HEK293 (cell line): ENCODE measurements around the gene FADS3.
A peak's percentile ranks its signal among the peaks of the same experiment; 100 is the strongest.

Experiments used
- CTCF ChIA-PET: fragments of 350-600 bp; formaldehyde crosslinking; extraction: SDS; loops from one replicate; lab custom pipeline; 2021; ENCODE audit warnings: antibody characterized with exemption; lab: Yijun Ruan, JAX
- POLR2A ChIA-PET: fragments of 300-600 bp; formaldehyde crosslinking; extraction: SDS; loops from one replicate; lab custom pipeline; 2020; ENCODE audit warnings: antibody characterized with exemption, inconsistent platforms; lab: Yijun Ruan, JAX
- H3K27ac ChIP-seq: fragments of 200-500 bp; sonication (Bioruptor generic); 2 replicates; pipeline ENCODE4 v1.5.1; 2014; ENCODE audit warnings: low read depth, low read length, control low read depth, inconsistent platforms; ENCODE audit errors: extremely low read depth
- H3K36me3 ChIP-seq, 2 experiments: fragments of 200-500 bp in 1 of 2; sonication (Bioruptor generic) in 1 of 2; 1 replicate in 1 of 2; 2 replicates in 1 of 2; pipeline ENCODE4 v1.5.1; 2014 to 2017; ENCODE audit warnings: inconsistent platforms in 2 of 2, low read length in 2 of 2; ENCODE audit not compliant: control insufficient read depth in 2 of 2, insufficient read depth in 1 of 2
- H3K4me1 ChIP-seq: fragments of 200-500 bp; sonication (Bioruptor generic); 2 replicates; pipeline ENCODE4 v1.5.1; 2014; ENCODE audit warnings: mild to moderate bottlenecking, low read length, inconsistent platforms; ENCODE audit not compliant: control insufficient read depth, insufficient read depth
- H3K4me3 ChIP-seq: 2 replicates; pipeline ENCODE4 v1.5.1; 2011; ENCODE audit warnings: low read depth, mild to moderate bottlenecking, control low read depth, low read length, moderate library complexity
- H3K9me3 ChIP-seq: fragments of 200-500 bp; sonication (Bioruptor generic); 2 replicates; pipeline ENCODE4 v1.5.1; 2014; ENCODE audit warnings: low read depth, low read length, inconsistent platforms; ENCODE audit not compliant: control insufficient read depth, insufficient read depth
- CTCF ChIP-seq: fragments of 450-650 bp; formaldehyde crosslinking; IDR thresholded peaks from 2 replicates; pipeline ENCODE4 v1.5.1; 2016; ENCODE audit warnings: missing biosample characterization, missing genetic modification characterization
- ELK4 ChIP-seq: IDR thresholded peaks from 2 replicates; pipeline ENCODE4 v1.6.1; 2011; ENCODE audit warnings: mild to moderate bottlenecking, low read depth, low read length, borderline replicate concordance
- KLF16 ChIP-seq: fragments of 450-650 bp; formaldehyde crosslinking; IDR thresholded peaks from 2 replicates; pipeline ENCODE4 v1.5.1; 2017; ENCODE audit warnings: missing biosample characterization, missing genetic modification characterization
- MYNN ChIP-seq: fragments of 450-650 bp; formaldehyde crosslinking; IDR thresholded peaks from 2 replicates; pipeline ENCODE4 v1.5.1; 2016; ENCODE audit warnings: missing biosample characterization, missing genetic modification characterization, borderline replicate concordance
- SCRT2 ChIP-seq: fragments of 450-650 bp; formaldehyde crosslinking; IDR thresholded peaks from 2 replicates; pipeline ENCODE4 v1.5.1; 2016; ENCODE audit warnings: missing biosample characterization, missing genetic modification characterization
- ZBTB20 ChIP-seq: fragments of 450-650 bp; formaldehyde crosslinking; IDR thresholded peaks from 2 replicates; pipeline ENCODE4 v1.5.1; 2016; ENCODE audit warnings: missing biosample characterization, missing genetic modification characterization
- ZBTB8A ChIP-seq: fragments of 450-650 bp; formaldehyde crosslinking; IDR thresholded peaks from 2 replicates; pipeline ENCODE4 v1.5.1; 2016; ENCODE audit warnings: missing biosample characterization, missing genetic modification characterization
- ZNF10 ChIP-seq: fragments of 450-650 bp; formaldehyde crosslinking; IDR thresholded peaks from 2 replicates; pipeline ENCODE4 v1.5.1; 2017; ENCODE audit warnings: missing biosample characterization, missing genetic modification characterization
- ZNF112 ChIP-seq: fragments of 450-650 bp; formaldehyde crosslinking; IDR thresholded peaks from 2 replicates; pipeline ENCODE4 v1.5.0; 2017; ENCODE audit warnings: missing biosample characterization, missing genetic modification characterization
- ZNF366 ChIP-seq: fragments of 450-650 bp; formaldehyde crosslinking; conservative IDR thresholded peaks from 2 replicates; pipeline ENCODE4 v1.5.1; 2016; ENCODE audit warnings: missing biosample characterization, missing genetic modification characterization
- ZNF555 ChIP-seq: fragments of 450-650 bp; formaldehyde crosslinking; conservative IDR thresholded peaks from 2 replicates; pipeline ENCODE4 v1.5.1; 2017; ENCODE audit warnings: missing biosample characterization, mild to moderate bottlenecking, missing genetic modification characterization, inconsistent platforms
- ZNF629 ChIP-seq: fragments of 450-650 bp; formaldehyde crosslinking; IDR thresholded peaks from 2 replicates; pipeline ENCODE4 v1.5.1; 2017; ENCODE audit warnings: missing biosample characterization, missing genetic modification characterization
- ZNF776 ChIP-seq: fragments of 450-650 bp; formaldehyde crosslinking; IDR thresholded peaks from 2 replicates; pipeline ENCODE4 v1.5.0; 2017; ENCODE audit warnings: missing biosample characterization, missing genetic modification characterization, borderline replicate concordance
- ZXDB ChIP-seq: fragments of 450-650 bp; formaldehyde crosslinking; IDR thresholded peaks from 2 replicates; pipeline ENCODE4 v1.5.1; 2016; ENCODE audit warnings: missing biosample characterization, missing genetic modification characterization
- TF ChIP-seq, protein P1 (sequence below): fragments of 450-650 bp; formaldehyde crosslinking; IDR thresholded peaks from 2 replicates; pipeline ENCODE4 v1.5.1; 2016; ENCODE audit warnings: missing biosample characterization, missing genetic modification characterization
- TF ChIP-seq, protein P2 (sequence below): fragments of 450-650 bp; formaldehyde crosslinking; IDR thresholded peaks from 2 replicates; pipeline ENCODE4 v1.5.1; 2016; ENCODE audit warnings: missing biosample characterization, missing genetic modification characterization

The FADS3 gene

GRCh38 chr11:61911701-61912529 lies 20.6 kb upstream of the FADS3 start:
- Histone ChIP-seq H3K36me3 (no peaks in the 10 kb centered on the region), H3K4me3 (no peak overlapping the region), H3K4me1 (no peaks in the 10 kb centered on the region), H3K9me3 (no peaks in the 10 kb centered on the region), H3K27ac (no peak overlapping the region)
- ChIA-PET CTCF (interaction anchor here (0.5 to 3.9 kb wide), 3 partner anchors 13 to 170 kb away, joined by 3 to 23 read pairs (median 9); no protein-coding TSS in a partner anchor), POLR2A (no interaction called here)
- TF ChIP-seq SCRT2 (tag by site-specific recombination) (peak; percentile 57), ZNF776 (no peak), ZBTB8A (tag by site-specific recombination) (no peak), ELK4 (no peak)

DNA sequence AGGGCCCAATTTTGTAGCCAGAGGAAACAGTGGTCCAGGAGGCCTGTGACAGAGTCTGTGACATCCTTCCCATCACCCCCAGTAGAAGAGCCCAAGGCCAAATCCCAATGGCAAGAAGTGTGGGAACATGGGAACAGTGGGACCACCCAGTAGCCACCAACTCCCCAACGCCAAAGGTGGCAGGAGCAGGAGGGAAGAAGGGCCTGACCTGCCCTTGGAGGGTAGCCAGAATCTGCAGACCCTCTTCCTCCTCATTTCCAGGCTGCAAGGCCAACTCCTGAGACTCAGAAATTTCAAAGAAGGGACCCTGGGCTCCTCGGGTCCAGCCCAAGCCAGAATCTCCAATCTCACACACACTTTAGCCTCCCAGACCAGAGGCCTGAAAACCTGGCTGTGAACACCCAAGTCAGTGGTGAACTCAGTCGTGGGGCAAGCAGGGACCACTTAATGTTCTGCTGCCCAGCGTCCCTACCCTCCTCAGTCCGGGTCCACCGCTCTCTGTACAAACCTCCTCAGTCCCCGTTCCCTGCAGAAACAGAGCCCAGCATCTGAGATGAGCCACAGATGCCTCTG lies 19.9 kb upstream of the FADS3 start:
- TF ChIP-seq ZXDB (tag by site-specific recombination) (no peak), ZBTB20 (no peak)
- Histone ChIP-seq H3K4me1 (no peaks in the 10 kb centered on the region), H3K4me3 (no peak overlapping the region), H3K9me3 (no peaks in the 10 kb centered on the region), H3K36me3 (peaks cover 0 to 3% of the 10 kb centered on the region in 2 experiments; a peak in 1 of 3 replicates), H3K27ac (no peak overlapping the region)
- ChIA-PET POLR2A (no interaction called here), CTCF (no interaction called here)

DNA sequence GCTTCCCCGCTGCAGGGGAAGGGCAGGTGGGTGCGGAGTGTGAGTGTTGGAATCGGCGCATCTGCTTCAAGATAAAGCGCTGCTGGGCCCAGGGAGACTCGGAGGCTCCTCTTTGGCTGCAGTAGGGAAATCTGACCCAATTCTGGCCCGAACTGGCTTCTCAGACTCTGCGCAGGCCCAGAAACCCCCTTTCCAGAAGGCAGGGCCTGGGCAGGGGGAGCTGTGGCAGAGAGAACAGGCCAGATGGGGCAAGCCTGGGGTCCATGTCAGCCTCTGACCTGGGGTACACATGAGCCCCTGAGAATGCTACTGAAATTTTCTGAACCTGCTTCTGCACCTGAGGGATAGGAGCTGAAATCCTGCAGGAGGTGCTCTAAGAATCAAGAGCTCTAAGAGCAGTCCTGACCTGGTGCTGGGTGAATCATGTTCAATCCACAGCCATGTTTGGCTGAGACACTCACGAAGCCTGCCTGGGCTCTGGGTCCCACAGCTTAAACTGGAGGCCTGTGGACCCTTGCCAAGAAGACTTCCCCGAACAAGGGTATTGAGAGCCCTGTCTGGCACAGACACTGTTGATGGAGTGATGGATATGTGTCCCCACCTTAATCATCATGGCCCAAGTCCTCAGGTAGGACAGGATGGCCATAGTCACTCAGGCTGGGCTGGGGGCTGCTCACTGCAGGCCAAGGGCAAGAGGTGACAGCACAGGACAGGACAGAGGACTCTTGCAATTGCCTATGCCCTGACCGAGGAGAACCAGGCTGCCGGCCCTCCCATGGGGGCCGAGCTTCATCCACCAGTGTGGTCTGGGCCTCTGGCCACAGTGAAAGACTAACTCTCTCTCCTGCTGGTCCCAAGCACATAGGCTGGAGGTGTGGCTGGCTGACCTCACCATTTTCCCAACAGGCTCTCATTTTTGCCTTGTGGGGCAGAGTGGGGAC lies 19.1 kb upstream of the FADS3 start:
- H3K4me3 ChIP-seq = no peak overlapping the region
- no peaks in the 10 kb centered on the region for H3K4me1 ChIP-seq
- CTCF ChIA-PET = interaction anchor here (1.1 to 3.9 kb wide), 2 partner anchors 11 to 38 kb away, joined by 3 to 59 read pairs; no protein-coding TSS in a partner anchor
- no peak for TF ChIP-seq ZNF112 (tag by site-specific recombination)
- TF ChIP-seq, protein P1, sequence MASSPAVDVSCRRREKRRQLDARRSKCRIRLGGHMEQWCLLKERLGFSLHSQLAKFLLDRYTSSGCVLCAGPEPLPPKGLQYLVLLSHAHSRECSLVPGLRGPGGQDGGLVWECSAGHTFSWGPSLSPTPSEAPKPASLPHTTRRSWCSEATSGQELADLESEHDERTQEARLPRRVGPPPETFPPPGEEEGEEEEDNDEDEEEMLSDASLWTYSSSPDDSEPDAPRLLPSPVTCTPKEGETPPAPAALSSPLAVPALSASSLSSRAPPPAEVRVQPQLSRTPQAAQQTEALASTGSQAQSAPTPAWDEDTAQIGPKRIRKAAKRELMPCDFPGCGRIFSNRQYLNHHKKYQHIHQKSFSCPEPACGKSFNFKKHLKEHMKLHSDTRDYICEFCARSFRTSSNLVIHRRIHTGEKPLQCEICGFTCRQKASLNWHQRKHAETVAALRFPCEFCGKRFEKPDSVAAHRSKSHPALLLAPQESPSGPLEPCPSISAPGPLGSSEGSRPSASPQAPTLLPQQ (tag by site-specific recombination) = 0 out of 2 replicates have a peak, but pooled peaks have one; percentile 34
- H3K27ac ChIP-seq = no peak overlapping the region
- POLR2A ChIA-PET = no interaction called here
- H3K9me3 ChIP-seq = no peaks in the 10 kb centered on the region
- H3K36me3 ChIP-seq = peaks cover 0 to 6% of the 10 kb centered on the region in 2 experiments; a peak in 1 of 3 replicates

GRCh38 chr11:61908730-61909316 lies 17.5 kb upstream of the FADS3 start:
- Histone ChIP-seq H3K27ac (no peak overlapping the region), H3K4me1 (no peaks in the 10 kb centered on the region), H3K4me3 (no peak overlapping the region), H3K36me3 (peaks cover 0 to 6% of the 10 kb centered on the region in 2 experiments; a peak in 1 of 3 replicates), H3K9me3 (no peaks in the 10 kb centered on the region)
- POLR2A ChIA-PET = interaction anchor here (0.6 kb wide), 1 partner anchor 63 kb away, joined by 4 read pairs; no protein-coding TSS in a partner anchor
- CTCF ChIA-PET = interaction anchor here (3.9 kb wide), 1 partner anchor 10 kb away, joined by 59 read pairs; no protein-coding TSS in a partner anchor
- TF ChIP-seq, protein P2, sequence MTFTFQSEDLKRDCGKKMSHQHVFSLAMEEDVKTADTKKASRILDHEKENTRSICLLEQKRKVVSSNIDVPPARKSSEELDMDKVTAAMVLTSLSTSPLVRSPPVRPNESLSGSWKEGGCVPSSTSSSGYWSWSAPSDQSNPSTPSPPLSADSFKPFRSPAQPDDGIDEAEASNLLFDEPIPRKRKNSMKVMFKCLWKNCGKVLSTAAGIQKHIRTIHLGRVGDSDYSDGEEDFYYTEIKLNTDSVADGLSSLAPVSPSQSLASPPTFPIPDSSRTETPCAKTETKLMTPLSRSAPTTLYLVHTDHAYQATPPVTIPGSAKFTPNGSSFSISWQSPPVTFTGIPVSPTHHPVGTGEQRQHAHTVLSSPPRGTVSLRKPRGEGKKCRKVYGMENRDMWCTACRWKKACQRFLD (tag by site-specific recombination) = no peak
- TF ChIP-seq CTCF (tag by site-specific recombination) = no peak
- TF ChIP-seq KLF16 = no peak
- TF ChIP-seq MYNN = no peak
- no peak for TF ChIP-seq ZNF366
- no peak for TF ChIP-seq ZNF10 (tag by site-specific recombination)
- TF ChIP-seq ZNF555 (tag by site-specific recombination) = no peak
- TF ChIP-seq ZNF629 (tag by site-specific recombination) = no peak
